Measurements from ENCODE around the gene RTL1.

RTL1 gene

DNA sequence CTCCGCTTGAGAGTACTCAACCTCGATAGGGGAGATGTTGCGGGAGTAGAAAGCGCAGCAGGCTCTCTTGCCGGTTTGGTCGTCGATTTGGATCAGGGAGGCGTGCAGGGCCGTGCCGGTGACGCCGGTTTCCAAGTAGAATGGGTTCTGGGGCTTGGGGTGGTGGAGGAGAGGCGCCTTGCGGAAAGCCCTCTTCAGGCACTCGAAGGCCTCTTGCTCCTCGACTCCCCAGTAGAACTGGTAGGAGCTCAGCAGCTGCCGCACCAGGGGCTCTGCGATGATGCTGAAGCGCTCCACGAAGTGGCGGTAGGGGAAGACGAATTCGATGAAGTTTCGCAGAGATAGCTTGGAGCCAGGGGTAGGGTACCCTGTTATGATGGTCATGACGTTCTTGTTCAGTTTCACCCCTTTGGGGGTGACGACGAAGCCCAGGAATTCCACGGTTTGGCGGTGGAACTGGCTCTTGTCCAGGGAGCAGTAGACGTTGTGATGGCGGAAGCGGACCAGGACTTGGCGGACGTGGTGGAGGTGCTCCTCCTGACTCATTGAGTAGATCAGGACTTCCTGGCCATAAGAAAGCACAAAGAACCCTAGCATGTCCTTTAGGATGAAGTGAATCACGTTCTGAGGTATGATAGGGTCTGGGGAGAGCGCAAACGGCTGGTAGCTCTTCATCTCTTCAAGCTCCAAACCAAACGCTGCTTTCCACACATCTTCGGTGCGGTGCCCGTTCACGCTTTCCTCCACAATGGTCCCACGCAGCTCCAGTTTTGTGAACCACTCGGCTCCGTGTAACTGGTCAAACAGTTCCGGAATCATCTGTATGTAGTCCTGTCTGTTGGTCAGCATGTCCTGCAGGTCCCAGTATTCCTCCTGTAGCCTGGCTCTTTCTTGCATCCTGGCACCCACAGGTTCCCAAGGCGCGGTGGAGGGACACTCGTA is 21.2 kb downstream of the RTL1 start:
- DNase-seq = no peak

DNA sequence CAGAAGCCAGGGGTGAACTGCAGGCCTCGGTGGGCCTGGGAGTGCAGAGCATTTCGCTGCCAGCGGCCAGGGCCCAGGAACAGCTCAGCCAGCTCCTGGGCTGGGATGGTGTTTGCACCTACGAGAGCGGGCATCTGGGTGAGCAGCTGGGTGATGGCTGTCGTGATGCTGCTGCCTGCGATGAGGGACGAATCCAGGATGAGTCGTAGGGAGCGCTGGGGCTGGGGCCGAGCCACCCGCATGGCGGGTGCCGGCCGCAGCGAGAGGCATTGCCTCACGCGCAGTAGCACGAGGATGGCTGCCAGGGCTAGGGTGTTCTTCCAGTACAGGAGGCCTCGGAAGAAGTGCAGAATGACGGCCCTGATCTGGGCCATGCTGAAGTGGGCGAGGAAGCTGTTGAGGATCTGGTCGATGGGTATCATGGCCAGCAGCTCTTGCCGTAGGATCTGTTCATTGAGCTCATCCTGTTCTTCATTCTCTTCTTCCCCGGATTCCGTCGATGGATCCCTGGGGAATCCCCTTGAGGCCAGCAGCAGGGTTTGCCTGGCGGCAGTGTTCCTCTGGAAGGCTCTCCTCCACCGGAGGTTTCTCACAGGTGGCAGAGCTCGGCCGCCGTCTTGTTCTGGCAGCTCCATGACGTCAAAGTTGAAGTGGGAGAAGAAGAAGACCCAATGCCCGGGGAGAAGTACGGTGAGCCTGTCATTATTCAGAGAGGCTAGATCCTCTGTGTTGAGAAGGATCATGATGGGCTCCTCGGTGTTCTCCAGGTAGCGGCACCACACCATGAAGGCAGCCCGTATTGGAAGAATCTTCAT is 22.1 kb downstream of the RTL1 start:
- no peak for DNase-seq

DNA sequence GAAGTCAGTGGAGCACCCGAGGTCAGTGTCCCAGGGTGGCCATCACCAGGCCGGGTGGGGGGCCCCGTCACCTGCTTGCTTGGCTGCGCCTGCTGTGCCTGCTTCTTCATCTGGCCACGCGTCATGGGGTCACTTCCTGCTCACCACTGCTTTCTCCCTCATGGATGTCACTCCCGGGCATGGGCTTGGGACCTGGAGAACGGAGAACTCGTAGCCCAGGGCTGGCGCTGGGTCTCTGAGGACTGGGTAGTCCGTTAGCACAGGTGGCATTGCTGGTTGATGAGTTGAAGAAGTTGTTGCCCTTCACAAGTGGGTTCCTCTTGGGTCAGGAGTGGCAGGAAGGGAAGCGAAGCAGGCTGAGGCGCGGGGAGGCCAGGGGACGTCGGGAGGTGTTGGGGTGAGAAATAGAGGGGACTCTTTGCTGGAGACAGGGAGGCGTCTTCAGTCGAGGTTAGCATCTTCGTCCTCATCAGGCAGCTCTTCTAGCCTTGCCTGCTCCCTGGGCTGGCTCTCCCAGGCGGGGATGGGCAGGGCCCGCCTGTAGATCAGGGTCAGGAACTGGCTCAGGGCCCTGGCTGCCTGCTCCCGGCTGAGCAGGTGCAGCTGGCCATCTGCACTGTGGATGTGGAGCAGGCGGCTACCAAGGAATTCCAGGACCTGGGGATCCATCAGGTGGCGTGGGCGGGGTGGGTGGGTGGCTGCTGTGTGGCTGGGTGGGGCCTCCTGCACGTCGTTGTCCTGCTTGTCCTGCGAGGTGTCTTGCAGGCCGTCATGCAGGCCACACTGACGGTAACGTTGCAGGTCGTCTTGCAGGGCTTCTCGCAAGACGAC is 23.0 kb downstream of the RTL1 start:
- no peak for DNase-seq

DNA sequence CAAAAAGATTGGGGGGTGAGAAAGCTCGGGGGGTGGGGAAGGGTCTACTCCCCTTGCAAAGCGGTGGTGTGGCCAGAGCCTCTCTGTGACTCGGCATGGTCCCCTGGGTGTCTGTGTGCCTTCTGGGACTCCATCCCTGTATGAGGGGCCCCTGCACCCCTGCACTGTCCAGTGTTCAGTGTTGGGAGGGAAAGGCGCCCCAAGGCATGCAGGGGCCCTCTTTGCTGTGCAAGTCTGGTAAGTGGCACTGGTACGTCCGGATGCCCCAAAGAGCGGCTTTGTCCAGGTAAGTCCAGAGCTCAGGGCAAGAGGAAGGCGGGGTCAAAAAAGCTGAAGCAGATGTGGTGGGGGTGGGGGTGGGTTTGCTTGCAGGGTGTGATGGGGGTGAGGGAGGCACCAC is 23.7 kb downstream of the RTL1 start:
- DNase-seq = no peak

DNA sequence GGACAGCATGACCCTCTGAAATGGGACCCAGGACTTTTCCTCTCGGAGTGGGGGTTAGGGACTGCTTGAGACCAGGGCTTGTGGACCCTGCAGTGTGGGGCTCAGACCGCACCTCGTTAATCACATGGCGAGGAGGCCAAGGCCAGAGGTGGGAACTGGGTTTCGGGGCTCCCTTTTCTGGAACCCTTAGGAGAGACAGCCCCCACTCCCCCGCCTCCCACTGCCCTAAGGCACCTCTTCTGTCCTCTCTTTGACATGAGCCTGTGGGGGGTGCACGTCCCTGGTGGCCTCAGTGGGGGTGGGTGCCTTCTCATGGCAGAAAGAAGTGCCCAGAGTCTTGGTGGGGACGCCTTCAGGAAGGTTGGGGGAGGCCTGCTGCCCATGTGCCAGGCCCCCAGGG is 24.3 kb downstream of the RTL1 start:
- DNase-seq = no peak

DNA sequence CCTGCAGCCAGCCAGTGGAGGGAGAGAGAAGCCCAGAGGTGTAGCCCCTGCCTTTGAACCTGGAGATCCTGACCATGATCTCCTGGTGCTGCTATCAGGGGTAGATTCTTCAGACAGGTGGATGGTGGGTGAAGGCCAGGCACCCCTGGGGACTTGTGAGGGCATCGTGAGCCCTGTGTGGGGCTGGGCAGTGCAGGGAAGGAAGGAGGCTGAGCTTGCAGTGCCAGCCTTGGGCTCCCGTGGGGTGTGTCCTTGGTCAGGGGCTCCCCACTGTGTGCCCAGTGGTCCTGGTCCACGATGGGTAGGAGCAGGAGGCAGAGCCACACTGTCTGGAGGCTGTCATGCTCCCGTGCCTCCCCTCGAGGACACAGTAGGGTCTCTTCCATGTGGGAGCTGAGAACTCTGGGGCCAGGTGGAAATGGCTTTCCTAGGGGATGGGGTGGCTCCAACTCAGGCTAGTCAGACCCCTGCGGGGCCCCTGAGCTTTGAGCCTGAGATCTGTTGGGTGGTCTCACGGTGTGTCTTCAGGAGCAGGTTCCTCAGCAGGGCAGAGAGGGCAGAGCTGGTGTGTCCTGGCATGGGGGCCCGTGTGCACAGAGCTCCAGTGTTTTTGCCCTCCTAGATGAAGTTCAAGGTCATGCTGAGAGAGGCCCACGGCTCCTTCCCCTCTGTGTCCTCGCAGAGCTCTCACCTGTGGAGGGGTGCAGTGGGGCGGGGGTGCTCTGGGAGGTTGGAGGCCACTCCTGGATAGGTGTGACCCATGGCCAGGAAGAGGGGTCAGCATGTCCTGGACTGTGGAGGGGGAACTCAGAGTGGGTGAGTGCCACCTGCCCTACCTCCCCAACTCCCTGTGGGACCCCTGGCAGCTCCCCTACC is 25.0 kb downstream of the RTL1 start:
- DNase-seq = no peak

DNA sequence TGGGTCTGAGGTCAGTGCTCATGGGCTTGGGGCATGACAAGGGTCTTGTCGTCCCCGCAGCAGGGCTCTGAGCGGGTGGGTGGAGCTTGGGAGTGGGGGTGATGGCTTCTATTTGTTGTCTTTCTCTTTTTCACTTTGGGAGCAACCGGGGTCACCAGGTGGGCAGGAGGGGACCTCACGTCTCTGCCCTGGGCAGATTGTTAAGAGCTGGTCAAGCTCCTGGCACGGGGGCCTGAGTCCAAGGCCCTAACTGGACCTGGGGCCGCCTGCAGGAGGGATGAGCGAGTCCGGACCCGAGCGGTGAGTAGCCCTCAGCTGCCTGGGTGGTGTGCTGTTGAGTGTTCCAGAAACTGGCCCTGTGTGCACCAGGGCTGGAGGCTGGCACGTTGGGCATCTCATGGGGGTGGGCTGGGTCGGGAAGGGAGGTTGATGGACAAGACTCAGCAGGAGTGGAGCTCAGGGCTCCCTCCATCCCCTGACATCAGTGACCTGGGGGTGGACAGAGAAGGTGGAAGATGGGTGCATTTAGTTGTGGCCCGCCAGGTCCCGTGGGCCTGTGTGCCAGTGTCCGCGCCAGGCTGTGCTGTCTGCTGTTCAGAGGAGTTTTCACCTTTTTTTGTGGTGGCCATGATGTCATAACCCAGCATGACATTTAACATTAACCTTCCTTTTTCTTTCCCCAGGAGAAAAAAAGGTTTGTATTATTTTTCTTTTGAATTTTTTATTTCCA is 27.5 kb downstream of the RTL1 start:
- no peak for DNase-seq

DNA sequence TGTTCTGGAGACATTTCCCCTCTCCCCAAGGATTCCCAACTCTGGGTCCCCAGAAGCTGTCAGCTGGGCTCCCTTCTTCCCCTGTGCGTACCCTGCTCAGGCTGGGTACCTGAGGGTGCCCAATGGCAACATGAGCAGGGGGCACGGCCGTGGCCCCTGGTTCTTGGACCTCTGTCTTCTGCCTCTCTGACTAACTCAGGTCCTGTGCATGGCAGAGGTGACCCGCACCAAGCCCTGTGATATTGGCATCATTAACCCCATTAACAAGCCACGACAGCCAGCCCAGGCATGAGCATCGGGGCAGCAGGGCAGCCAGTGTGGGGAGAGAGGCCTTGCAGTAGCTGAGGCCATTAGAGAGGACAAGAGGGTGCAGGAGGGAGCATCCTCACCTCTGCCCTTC is 28.4 kb downstream of the RTL1 start:
- no peak for DNase-seq

DNA sequence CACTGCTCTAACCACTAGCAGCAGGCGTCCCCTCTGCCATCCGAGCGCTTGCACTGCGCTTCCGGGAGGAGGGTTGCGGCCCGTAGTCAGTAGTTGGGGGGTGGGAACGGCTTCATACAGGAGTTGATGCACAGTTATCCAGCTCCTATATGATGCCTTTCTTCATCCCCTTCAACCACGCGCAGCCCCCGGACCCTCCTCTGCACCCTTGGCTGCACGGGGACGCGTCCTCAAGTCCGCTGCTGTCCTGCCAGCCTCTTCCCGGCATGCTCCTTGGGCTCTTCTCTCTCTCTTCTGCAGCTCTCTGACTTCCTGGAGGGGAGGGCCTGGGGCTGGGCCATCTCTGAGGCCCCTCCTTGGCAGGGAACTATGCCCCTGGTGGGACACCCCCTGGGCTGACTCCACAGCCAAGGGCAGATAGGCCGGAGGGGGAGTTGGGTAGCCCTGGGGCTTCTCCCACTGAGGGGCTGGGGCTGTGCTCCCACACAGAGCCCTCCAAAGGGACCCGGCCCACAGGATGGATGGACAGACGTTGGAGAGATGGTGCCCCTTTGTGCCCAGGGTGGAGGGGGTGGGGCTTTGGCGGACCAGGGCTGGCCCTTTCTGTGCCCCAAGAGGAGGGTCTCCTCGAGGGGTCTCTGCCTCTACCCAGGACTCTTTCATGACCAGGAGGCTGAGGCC is 29.0 kb downstream of the RTL1 start:
- DNase-seq = no peak

DNA sequence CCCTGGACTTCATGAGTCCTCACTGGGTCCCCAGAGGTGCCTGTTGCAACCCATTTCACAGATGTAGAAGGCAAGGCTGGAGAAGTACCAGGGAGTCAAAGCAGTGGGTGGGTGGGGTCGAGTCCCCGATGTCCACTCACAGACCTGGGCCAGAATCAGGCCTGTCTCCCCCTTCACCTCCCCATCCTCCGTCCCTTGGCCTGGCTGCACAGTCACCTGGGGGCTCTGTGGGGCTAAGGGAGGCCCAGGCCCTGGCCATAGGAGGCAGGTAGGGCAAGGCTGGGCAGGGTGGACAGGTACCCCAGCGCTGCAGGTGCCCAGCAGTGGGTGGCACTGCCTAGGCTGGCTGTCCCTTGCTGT is 29.5 kb downstream of the RTL1 start:
- DNase-seq = no peak

DNA sequence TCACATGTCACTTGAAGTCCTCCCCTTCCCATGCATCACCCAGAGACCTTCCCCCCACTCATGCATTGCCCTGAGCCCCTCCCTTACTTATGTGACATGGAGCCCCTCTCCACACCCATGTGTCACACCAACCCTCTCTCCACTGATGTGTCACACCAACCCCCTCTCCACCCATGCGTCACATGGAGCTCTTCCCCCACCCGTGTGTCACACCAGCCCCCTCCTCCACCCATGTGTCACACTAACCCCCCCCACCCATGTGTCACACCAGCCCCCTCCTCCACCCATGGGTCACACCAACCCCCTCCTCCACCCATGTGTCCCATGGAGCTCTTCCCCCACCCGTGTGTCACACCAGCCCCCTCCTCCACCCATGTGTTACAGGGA is 30.4 kb downstream of the RTL1 start:
- DNase-seq = peak in 3 of 56 donors; percentile 13 to 27 (median 13)

DNA sequence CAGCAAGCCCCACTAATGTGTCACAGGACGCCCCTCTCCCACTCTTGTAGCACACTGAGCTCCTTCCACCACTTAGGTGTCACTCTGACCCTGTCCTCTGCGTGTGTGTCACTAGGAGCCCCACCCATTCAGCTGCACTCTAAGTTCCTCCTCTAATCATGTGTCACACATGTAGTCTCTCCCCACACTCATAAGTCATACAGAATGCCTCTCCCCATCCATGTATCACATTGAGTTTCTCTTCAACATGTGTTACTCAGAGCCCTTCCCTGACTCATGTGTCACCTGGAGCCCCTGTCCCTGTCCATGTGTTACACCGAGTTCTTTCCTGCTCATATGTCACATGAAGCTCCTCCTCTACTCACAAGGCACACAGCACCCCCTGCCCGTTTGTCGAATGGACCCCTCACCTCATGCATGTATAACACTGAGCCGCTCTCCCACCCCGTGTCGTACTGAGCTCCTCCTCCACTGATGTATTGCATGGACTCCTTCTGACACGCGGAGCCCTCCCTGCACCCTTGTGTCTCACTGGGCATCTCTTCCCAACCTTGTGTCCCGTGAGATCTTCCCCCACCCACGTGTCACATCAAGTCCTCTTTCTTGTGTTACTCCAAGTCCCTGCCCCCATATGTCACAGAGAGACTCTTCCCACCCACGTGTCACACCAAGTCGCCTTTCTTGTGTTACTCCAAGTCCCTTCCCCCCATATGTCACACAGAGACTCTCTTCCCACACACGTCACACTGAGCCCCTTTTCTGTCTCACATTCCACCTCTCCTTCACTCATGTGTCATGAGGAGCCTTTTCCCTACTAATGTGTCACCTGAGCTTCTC is 31.0 kb downstream of the RTL1 start:
- DNase-seq = peak in 1 of 56 donors; percentile 27

DNA sequence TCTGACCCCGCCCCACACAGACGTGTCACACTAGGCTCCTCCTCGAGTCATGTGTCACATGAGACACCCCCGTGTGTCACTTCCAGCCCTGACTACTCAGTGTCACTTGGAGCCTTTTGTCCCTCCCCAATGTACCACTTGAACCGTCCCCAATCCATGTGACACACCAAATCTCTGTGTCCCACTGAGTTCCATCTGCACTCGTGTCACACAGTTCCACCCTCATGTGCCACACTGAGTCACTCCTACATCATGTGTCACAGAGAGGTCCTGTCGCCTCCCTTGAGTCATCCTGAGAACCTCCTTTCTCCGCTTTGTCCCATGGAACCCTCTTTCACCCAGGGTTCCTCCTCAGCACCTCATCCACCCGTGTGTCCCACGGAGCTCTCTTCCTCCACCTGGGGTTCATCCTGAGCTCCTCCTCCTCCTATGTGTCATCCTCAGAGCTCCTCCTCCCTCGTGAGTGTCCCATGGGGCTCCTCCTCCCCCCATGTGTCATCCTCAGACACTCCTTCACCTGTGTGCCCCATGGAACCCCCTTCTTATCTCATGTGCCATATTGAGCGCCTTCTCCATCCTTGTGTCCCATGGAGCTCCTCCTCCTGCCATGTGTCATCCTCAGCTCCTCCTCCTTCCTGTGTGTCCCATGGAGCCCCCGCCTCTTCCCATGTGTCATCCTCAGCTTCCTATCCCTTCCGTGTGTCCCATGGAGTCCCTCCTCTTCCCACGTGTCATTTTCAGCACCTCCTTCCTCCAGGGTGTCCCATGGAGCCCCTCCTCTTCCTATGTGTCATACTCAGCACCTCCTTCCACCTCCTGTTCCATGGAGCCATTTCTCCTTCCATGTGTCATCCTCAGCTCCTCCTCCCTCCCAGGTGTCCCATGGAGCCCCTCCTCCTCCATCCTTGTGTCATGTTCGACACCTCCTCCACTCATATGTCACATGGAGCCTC is 32.0 kb downstream of the RTL1 start:
- peak in 1 of 56 donors; percentile 41 for DNase-seq

DNA sequence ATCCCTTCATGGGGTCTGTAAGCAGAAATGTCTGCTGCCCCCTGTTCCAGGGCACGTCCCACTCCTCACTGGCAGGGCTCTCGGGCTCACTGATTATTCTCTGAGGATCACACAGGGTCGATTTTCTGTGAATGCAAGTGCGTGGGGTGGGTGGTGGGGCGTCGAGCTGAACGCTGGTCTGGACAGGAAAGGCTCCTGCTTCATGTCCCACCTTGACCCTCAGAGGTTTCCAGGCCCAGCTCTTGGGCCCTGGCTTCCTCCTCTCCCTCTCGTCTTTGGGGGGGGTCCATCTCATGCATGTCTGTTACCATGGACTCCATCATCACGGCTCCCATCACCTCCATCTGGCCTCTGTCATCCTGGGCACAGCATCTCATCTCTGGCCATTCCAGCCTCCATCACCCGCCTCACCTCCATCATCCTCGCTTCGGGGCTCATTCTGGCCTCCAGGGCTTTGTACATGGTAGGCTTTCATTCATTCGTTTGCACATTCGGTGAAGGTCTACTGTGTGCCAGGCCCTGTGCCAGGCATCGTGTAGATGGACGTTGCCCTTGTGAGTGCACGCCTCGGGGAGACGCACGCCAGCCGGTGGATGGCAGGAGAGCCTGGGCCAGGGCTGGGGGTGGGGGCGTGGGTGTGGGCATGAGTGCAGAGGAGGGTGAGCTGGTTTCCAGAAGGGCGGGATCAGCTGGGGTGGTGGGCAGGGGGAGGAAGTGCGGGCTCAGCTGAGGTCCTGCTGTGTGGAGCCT is 34.7 kb downstream of the RTL1 start:
- no peak for DNase-seq

DNA sequence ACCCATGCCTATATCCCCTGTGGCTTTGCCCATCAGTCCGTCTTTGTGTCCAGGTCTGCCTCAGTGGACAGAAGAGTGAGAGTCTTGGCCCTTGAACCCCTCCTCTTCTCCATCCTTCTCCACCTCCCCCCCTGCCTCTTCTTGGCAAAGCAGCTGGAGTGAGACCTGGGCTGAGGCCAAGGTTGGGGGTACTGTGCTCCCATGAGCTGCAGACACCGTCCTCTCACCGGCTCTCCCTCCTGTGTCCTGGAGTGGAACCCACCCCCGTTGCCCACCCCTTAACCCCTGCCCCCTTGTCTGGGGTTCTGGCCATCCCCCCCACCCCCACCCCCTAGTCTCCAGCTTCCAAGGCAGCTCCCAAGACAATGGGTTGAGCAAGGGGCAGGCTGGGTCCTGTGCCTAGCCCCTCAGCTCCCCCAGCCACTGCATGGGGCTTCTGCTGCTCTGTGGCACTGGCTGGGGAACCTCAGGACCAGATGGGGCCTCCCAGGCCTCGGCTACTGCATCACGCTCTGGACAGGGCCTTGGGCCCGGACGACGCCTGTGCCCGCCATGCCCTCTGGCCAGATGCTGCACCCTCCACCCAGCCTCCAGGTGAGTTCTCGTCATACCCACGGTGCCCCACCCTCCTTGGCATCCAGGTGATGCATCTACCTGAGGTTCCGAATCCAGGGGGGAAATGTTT is 35.7 kb downstream of the RTL1 start:
- DNase-seq = no peak
